Kidney (tissue), 14 donors: ENCODE results near the gene AGPAT3. TPM values are rescaled to one million over a fixed set of nuclear protein-coding genes. Genes with fewer than 3 reads are reported as not detected.

Experiments used
- DNase-seq, 5 donors: peaks; one replicate each; pipeline ENCODE4 v3.0.0-alpha.2; 2013 to 2020
- FAIRE-seq: peaks from 2 replicates; lab custom pipeline; 2012; peaks lifted over from hg19 to GRCh38; lab: Jason Lieb, UNC
- H3K27ac ChIP-seq, 2 donors: one replicate each; pipeline ENCODE4 v1.7.0; 2013; ENCODE audit warnings: low read depth in 2 of 2, low read length in 2 of 2, inconsistent platforms in 1 of 2
- H3K27me3 ChIP-seq: one replicate; pipeline ENCODE4 v1.7.1; 2013; ENCODE audit warnings: low read length, inconsistent platforms; ENCODE audit not compliant: control insufficient read depth, insufficient read depth
- H3K36me3 ChIP-seq, 3 donors: one replicate each; pipeline versions ENCODE4 v1.7.0 to v1.7.1; 2013; ENCODE audit warnings: low read length in 3 of 3, control low read depth in 1 of 3, inconsistent platforms in 1 of 3; ENCODE audit not compliant: insufficient read depth in 3 of 3, control insufficient read depth in 2 of 3
- H3K4me1 ChIP-seq, 3 donors: one replicate each; pipeline versions ENCODE4 v1.7.0 to v1.7.1; 2013; ENCODE audit warnings: low read length in 3 of 3, inconsistent platforms in 1 of 3, low read depth in 1 of 3; ENCODE audit not compliant: control insufficient read depth in 2 of 3, insufficient read depth in 2 of 3
- H3K4me3 ChIP-seq, 3 donors: one replicate each; pipeline versions ENCODE4 v1.7.0 to v1.8.1; 2013; ENCODE audit warnings: low read length in 3 of 3, control low read depth in 1 of 3, inconsistent platforms in 1 of 3
- H3K9ac ChIP-seq, 3 donors: one replicate each; pipeline versions ENCODE4 v1.7.0 to v1.7.1; 2013; ENCODE audit warnings: low read length in 3 of 3, control low read depth in 1 of 3, inconsistent platforms in 1 of 3
- H3K9me3 ChIP-seq, 3 donors: one replicate each; pipeline versions ENCODE4 v1.7.0 to v1.7.1; 2013; ENCODE audit warnings: low read length in 3 of 3, control low read depth in 1 of 3, inconsistent platforms in 1 of 3; ENCODE audit not compliant: control insufficient read depth in 2 of 3, insufficient read depth in 1 of 3
- intact Hi-C: fragments of 100-400 bp; cut with DNase I; formaldehyde crosslinking; loops from one replicate; pipeline ENCODE4 v1.11.1; 2022
- polyA plus RNA-seq: library from polyadenylated mRNA; stranded (reverse); fragments of 350-450 nt; fragmentation: Illumina TruSeq; extraction: RNeasy Lipid Tissue Mini Kit (QIAGEN cat#74804); gene quantifications from one replicate; pipeline ENCODE4 v1.2.3, GENCODE V29; 2014; ENCODE audit warnings: low read depth, low replicate concordance; ENCODE audit not compliant: insufficient read depth
- total RNA-seq: library from RNA; stranded (reverse); fragmentation: NEBNext Ultra II Directional; extraction: Animal tissue kit (Norgen Biotek cat#: 25700); gene quantifications from one replicate; pipeline ENCODE4 v1.2.1, GENCODE V29; 2021
- TF ChIP-seq, protein P1 (sequence below): IDR thresholded peaks from 3 replicates; pipeline ENCODE4 v1.5.1; 2012; ENCODE audit warnings: mild to moderate bottlenecking, moderate library complexity, borderline replicate concordance; ENCODE audit not compliant: insufficient read depth; ENCODE audit errors: extremely low read depth
- donor health status: control.
- donor health status: control.
- donor health status: control.
- donor health status: control.
- donor health status: control.
- donor health status: DM: yes; HTN: yes; CAD: no.
- donor health status: Normal renal cell carcinoma (clear cell type).

AGPAT3 gene
- total and polyA plus RNA-seq, 2 donors from 2014 or later: 40.3 to 86.2 TPM

DNA sequence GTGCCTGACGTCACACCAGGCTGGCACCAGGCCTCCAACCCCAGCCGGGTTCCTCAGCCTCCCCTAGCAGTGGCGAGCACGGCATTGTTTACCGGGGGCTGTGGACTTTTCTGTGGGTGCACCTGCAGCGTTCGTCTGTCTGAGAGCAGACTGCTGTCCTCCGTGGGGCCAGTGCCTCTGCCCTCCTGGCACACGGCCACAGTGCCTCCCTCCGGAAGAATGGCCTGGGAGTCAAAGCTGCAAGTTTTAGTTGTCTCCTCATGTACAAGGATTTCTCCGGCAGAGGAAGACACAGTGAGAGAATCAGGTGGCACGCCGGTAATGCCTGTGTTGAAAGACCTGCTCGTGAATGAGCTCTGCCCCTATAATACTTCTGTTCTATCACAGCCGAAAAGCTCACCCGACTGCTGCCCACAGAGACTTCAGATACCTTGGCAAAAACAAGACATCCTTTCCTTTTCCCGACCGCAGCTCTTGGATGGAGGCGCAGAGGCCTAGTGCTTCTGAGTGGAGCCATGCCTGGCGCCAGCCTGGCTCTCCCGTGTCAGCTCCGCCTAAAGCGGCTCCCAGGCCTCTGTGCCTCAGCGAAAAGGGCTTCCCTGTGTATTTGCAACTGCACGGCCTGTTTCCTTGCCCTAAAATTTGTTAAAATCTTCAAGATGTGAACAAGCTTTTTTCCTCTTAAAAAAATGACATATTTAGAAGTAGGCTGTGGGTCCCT, 71.4 kb downstream of the AGPAT3 start:
- H3K9ac ChIP-seq: no peak overlapping the region
- intact Hi-C loops: no loop called here
- TF ChIP-seq, protein P1, sequence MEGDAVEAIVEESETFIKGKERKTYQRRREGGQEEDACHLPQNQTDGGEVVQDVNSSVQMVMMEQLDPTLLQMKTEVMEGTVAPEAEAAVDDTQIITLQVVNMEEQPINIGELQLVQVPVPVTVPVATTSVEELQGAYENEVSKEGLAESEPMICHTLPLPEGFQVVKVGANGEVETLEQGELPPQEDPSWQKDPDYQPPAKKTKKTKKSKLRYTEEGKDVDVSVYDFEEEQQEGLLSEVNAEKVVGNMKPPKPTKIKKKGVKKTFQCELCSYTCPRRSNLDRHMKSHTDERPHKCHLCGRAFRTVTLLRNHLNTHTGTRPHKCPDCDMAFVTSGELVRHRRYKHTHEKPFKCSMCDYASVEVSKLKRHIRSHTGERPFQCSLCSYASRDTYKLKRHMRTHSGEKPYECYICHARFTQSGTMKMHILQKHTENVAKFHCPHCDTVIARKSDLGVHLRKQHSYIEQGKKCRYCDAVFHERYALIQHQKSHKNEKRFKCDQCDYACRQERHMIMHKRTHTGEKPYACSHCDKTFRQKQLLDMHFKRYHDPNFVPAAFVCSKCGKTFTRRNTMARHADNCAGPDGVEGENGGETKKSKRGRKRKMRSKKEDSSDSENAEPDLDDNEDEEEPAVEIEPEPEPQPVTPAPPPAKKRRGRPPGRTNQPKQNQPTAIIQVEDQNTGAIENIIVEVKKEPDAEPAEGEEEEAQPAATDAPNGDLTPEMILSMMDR: no peak
- DNase-seq (no peak), FAIRE-seq (no peak)
- H3K9me3 ChIP-seq: no peaks in the 10 kb centered on the region
- H3K27me3 ChIP-seq: no peaks in the 10 kb centered on the region
- H3K4me3 ChIP-seq: no peak overlapping the region
- H3K4me1 ChIP-seq: peaks cover 0 to 22% (median 22%) of the 10 kb centered on the region in 3 donors
- H3K27ac ChIP-seq: no peak overlapping the region
- peaks cover 0 to 6% (median 2%) of the 10 kb centered on the region in 3 donors for H3K36me3 ChIP-seq

DNA sequence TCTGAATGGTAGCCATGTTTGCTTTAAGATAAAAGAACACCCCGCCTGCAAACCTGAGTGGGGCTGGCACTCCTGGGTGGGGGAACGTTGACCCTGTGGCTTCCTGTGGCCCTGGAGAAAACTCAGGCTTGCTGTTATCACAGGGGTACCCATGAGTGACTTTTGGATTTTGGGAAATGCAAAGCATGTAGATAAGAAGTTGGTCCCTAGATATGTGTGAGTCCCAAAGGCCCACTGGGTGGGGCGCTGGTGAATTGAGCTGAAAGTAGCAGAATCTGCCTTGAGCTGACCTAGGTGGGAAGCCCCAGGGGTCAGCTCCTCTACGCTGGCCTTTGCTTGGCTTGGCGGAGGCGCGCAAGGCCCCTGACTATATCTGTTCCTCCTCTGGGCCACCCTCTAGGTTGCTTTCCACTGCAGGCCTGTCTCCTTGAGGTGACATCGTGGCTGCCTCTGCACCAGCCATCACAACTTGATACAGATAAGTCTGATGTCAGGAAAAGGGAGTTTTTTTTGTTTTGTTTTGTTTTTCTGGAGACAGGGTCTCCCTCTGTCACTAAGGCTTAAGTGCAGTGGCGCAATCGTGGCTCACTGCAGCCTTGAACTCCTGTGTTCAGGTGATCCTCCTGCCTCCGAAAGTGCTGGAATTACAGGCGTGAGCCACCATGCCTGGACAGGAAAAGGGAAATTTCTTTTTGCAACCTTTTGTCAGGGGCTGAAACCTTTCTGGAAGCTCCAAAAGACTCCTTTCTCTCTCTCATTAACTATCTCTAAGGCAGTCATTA, 72.2 kb downstream of the AGPAT3 start:
- H3K9me3 ChIP-seq: no peaks in the 10 kb centered on the region
- H3K27me3 ChIP-seq: no peaks in the 10 kb centered on the region
- no peak overlapping the region for H3K9ac ChIP-seq
- intact Hi-C loops: no loop called here
- H3K4me1 ChIP-seq: peaks cover 0 to 25% (median 22%) of the 10 kb centered on the region in 3 donors
- FAIRE-seq: no peak
- no peak for DNase-seq
- TF ChIP-seq, protein P1: no peak
- peaks cover 0 to 11% (median under 1%) of the 10 kb centered on the region in 3 donors for H3K36me3 ChIP-seq
- no peak overlapping the region for H3K27ac ChIP-seq
- no peak overlapping the region for H3K4me3 ChIP-seq

DNA sequence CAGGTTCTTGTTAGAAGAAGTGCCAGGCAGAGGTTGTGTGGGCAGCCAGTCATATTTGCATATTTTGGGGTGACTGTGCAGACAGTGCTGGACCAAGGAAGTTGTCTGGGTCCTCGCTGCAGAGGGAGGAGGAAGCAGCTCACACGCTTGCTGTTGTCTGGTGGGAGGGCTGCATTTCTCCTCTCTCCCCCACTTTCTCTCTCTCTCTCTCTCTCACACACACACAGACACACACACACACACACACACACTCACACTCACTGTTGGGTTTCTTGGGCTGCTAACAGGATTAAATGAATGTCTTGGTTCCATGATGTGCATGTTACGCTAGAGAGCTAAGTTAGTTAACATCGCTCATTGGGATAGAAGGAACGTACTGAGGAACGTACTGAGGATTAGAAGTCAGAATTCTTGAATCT, 72.9 kb downstream of the AGPAT3 start:
- Histone ChIP-seq H3K27me3 (no peaks in the 10 kb centered on the region), H3K36me3 (peaks cover 0 to 15% (median 0%) of the 10 kb centered on the region in 3 donors), H3K9me3 (no peaks in the 10 kb centered on the region), H3K9ac (no peak overlapping the region), H3K27ac (no peak overlapping the region), H3K4me1 (peaks cover 0 to 25% (median 22%) of the 10 kb centered on the region in 3 donors), H3K4me3 (no peak overlapping the region)
- FAIRE-seq (no peak), DNase-seq (no peak)
- TF ChIP-seq, protein P1: no peak
- intact Hi-C loops: no loop called here
